ENCODE data around the gene ADCY10.
"Not testable (repeated sequence)": the region's sequence is repeated elsewhere in the genome, so short reads cannot be mapped to it uniquely, and the experiment has no call there.

Gene ADCY10

GRCh38 chr1:167880580-167881021 is 33.3 kb downstream of the ADCY10 start:
- H3K36me3 ChIP-seq (ENCODE audit: insufficient read depth, low read depth, low read length) = no peaks in the 10 kb centered on the region
- H3K9ac ChIP-seq (ENCODE audit: low read depth, low read length) = no peak overlapping the region
- no peaks in the 10 kb centered on the region for H3K4me1 ChIP-seq (ENCODE audit: insufficient read depth, low read length)
- H3K27me3 ChIP-seq (ENCODE audit: insufficient read depth, low read length) = no peaks in the 10 kb centered on the region
- H3K27ac ChIP-seq (ENCODE audit: low read length) = no peak overlapping the region
- H3K9me3 ChIP-seq (ENCODE audit: insufficient read depth, low read depth, low read length) = no peaks in the 10 kb centered on the region
- H3K4me3 ChIP-seq (ENCODE audit: low read length) = no peak overlapping the region

GRCh38 chr1:167879508-167879907 is 34.4 kb downstream of the ADCY10 start:
- Histone ChIP-seq H3K9me3 (ENCODE audit: insufficient read depth, low read depth, low read length) (no peaks in the 10 kb centered on the region), H3K9ac (ENCODE audit: low read depth, low read length) (no peak overlapping the region), H3K4me1 (ENCODE audit: insufficient read depth, low read length) (peaks cover 6% of the 10 kb centered on the region; the same call in 1 of the 2 replicates), H3K27me3 (ENCODE audit: insufficient read depth, low read length) (no peaks in the 10 kb centered on the region), H3K27ac (ENCODE audit: low read length) (no peak overlapping the region), H3K36me3 (ENCODE audit: insufficient read depth, low read depth, low read length) (no peaks in the 10 kb centered on the region), H3K4me3 (ENCODE audit: low read length) (no peak overlapping the region)

GRCh38 chr1:167878372-167879160 is 35.4 kb downstream of the ADCY10 start:
- no peak overlapping the region for H3K9ac ChIP-seq (ENCODE audit: low read depth, low read length)
- H3K4me1 ChIP-seq (ENCODE audit: insufficient read depth, low read length) = peaks cover 6% of the 10 kb centered on the region; the same call in 1 of the 2 replicates
- no peak overlapping the region for H3K27ac ChIP-seq (ENCODE audit: low read length)
- no peak overlapping the region for H3K4me3 ChIP-seq (ENCODE audit: low read length)
- no peaks in the 10 kb centered on the region for H3K36me3 ChIP-seq (ENCODE audit: insufficient read depth, low read depth, low read length)
- H3K27me3 ChIP-seq (ENCODE audit: insufficient read depth, low read length) = no peaks in the 10 kb centered on the region
- H3K9me3 ChIP-seq (ENCODE audit: insufficient read depth, low read depth, low read length) = no peaks in the 10 kb centered on the region

DNA sequence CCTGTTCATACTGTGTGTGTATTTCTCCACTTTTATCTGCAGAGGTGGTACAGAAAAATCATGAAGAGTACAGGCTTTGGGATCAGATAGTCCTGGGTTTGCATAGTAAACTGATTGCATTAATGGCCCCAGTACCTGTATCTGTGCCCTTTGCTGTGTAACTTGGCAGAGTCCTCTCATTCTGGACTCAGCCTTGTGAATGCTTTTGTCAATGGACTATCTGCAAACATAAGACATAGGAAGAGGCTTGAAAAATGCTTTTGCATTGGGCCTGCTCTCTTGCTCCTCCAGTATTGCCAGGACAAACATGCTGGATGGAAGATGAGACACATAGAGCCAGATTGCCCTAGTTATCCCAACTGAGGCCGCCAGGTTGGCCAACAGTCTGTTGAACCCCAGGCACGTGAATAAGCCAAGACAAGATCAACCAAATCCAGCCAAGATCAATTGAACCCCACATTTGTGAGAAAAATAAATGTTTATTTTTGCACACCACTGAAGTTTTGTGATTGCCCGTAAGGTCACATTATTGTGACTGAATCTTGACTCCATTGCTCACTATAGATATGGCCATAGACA is 37.2 kb downstream of the ADCY10 start:
- Histone ChIP-seq H3K4me3 (ENCODE audit: low read length) (no peak overlapping the region), H3K27me3 (ENCODE audit: insufficient read depth, low read length) (no peaks in the 10 kb centered on the region), H3K36me3 (ENCODE audit: insufficient read depth, low read depth, low read length) (no peaks in the 10 kb centered on the region), H3K9ac (ENCODE audit: low read depth, low read length) (no peak overlapping the region), H3K4me1 (ENCODE audit: insufficient read depth, low read length) (peaks cover 6% of the 10 kb centered on the region), H3K27ac (ENCODE audit: low read length) (no peak overlapping the region), H3K9me3 (ENCODE audit: insufficient read depth, low read depth, low read length) (no peaks in the 10 kb centered on the region)

DNA sequence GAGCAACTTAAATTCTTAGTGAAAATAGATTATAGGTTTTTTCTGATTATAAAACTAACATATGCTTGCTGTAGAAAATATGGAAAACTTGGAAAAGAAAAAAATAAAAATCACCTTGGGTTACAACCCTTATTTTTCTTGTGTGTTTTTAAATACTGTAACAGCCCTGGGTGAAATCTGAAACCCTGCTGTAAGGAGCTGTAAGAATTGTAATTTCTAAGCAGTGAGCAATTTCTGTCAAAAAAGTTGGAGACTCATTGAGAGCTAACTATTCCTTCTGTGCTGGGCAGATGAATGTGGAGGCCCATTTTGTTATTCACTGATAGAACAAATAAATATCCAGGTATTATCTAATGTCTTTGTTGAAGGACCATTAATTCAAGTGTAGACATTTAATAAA is 42.6 kb downstream of the ADCY10 start:
- Histone ChIP-seq H3K27ac (ENCODE audit: low read length) (no peak overlapping the region), H3K9ac (ENCODE audit: low read depth, low read length) (no peak overlapping the region), H3K4me3 (ENCODE audit: low read length) (no peak overlapping the region)

DNA sequence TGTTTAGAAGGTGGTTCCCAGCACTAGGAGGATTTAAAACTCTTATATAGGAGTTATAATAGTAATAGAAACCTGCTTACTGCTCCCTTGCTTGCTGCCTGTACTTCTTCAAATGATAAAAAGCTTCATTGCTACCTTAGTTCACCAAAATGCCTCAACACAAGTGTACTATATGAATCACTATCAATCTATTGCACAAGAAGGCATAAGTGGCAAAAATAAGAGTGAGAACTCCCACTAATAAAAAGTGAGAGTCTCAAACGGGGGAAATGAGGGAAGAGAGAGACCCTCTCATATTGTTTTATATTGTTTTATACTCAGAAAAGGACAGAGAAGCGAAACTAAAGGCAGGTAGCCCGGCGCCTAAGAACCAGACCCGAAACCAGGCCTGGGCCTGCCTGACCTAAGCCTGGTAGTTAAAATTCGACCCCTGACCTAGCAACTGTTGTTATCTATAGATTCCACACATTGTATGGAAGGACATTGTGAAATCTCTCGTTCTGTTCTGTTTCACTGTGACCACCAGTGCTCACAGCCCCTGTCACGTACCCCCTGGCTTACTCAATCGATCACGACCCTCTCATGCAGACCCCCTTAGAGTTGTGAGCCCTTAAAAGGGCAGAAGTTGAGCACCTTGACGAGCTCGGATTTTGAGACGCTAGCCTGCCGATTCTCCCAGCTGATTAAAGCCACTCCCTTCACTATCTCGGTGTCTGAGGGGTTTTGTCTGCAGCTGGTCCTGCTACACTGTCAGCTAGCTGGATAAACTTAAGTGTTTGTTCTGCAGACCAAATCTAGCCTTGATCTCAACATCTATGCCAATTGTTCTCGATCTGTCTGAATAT is 44.6 kb downstream of the ADCY10 start:
- H3K9ac ChIP-seq (ENCODE audit: low read depth, low read length); H3K4me3 ChIP-seq (ENCODE audit: low read length); H3K36me3 ChIP-seq (ENCODE audit: insufficient read depth, low read depth, low read length); H3K27ac ChIP-seq (ENCODE audit: low read length); H3K27me3 ChIP-seq (ENCODE audit: insufficient read depth, low read length); H3K4me1 ChIP-seq (ENCODE audit: insufficient read depth, low read length); H3K9me3 ChIP-seq (ENCODE audit: insufficient read depth, low read depth, low read length): not testable (repeated sequence)

More for the DNA sequence above, 42.6 kb downstream of the ADCY10 start:
- Histone ChIP-seq H3K4me1 (ENCODE audit: insufficient read depth, low read length) (peaks cover 14% of the 10 kb centered on the region), H3K27me3 (ENCODE audit: insufficient read depth, low read length) (no peaks in the 10 kb centered on the region), H3K36me3 (ENCODE audit: insufficient read depth, low read depth, low read length) (no peaks in the 10 kb centered on the region), H3K9me3 (ENCODE audit: insufficient read depth, low read depth, low read length) (no peaks in the 10 kb centered on the region)

- peaks cover 16% of the 10 kb centered on the region for H3K4me1 ChIP-seq (ENCODE audit: insufficient read depth, low read length)
- H3K27ac ChIP-seq (ENCODE audit: low read length); H3K9ac ChIP-seq (ENCODE audit: low read depth, low read length); H3K9me3 ChIP-seq (ENCODE audit: insufficient read depth, low read depth, low read length); H3K27me3 ChIP-seq (ENCODE audit: insufficient read depth, low read length); H3K36me3 ChIP-seq (ENCODE audit: insufficient read depth, low read depth, low read length); H3K4me3 ChIP-seq (ENCODE audit: low read length): not testable (repeated sequence)
These were observed 47.1 kb downstream of the ADCY10 start for GRCh38 chr1:167866739-167867414.

- H3K36me3 ChIP-seq (ENCODE audit: insufficient read depth, low read depth, low read length); H3K4me3 ChIP-seq (ENCODE audit: low read length); H3K9ac ChIP-seq (ENCODE audit: low read depth, low read length); H3K9me3 ChIP-seq (ENCODE audit: insufficient read depth, low read depth, low read length); H3K27me3 ChIP-seq (ENCODE audit: insufficient read depth, low read length); H3K27ac ChIP-seq (ENCODE audit: low read length): not testable (repeated sequence)
- H3K4me1 ChIP-seq (ENCODE audit: insufficient read depth, low read length) = peaks cover 17% of the 10 kb centered on the region
These were observed 47.6 kb downstream of the ADCY10 start for GRCh38 chr1:167866326-167866725.

GRCh38 chr1:167865804-167866308 is 48.1 kb downstream of the ADCY10 start:
- not testable (repeated sequence) for H3K27me3 ChIP-seq (ENCODE audit: insufficient read depth, low read length)

DNA sequence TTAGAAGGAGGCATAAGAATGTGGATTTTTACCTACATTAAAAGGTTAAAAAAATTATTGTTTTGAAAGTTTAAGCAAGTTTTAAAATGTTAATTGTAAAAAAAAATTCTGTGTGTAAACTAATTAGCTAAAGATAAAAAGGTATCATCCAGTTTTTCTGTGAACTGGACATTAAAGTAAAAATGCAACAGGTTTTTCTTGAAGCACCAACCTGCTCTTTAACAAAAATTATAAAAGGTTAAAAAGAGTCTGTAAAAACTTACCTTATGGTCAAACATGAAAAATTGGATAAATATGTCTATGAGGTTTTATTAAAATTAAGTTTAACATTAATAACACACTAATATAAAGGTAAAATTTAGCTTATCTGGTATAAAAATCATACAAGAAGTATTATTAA is 48.7 kb downstream of the ADCY10 start:
- not testable (repeated sequence) for H3K9me3 ChIP-seq (ENCODE audit: insufficient read depth, low read depth, low read length); H3K27ac ChIP-seq (ENCODE audit: low read length); H3K36me3 ChIP-seq (ENCODE audit: insufficient read depth, low read depth, low read length); H3K27me3 ChIP-seq (ENCODE audit: insufficient read depth, low read length); H3K9ac ChIP-seq (ENCODE audit: low read depth, low read length); H3K4me3 ChIP-seq (ENCODE audit: low read length)
- peaks cover 18% of the 10 kb centered on the region for H3K4me1 ChIP-seq (ENCODE audit: insufficient read depth, low read length)

More at GRCh38 chr1:167865804-167866308, 48.1 kb downstream of the ADCY10 start:
- not testable (repeated sequence) for H3K27ac ChIP-seq (ENCODE audit: low read length); H3K4me3 ChIP-seq (ENCODE audit: low read length); H3K9ac ChIP-seq (ENCODE audit: low read depth, low read length); H3K36me3 ChIP-seq (ENCODE audit: insufficient read depth, low read depth, low read length); H3K9me3 ChIP-seq (ENCODE audit: insufficient read depth, low read depth, low read length)
- peaks cover 19% of the 10 kb centered on the region for H3K4me1 ChIP-seq (ENCODE audit: insufficient read depth, low read length)

GRCh38 chr1:167864392-167865032 is 49.4 kb downstream of the ADCY10 start:
- peaks cover 14% of the 10 kb centered on the region for H3K4me1 ChIP-seq (ENCODE audit: insufficient read depth, low read length)
- H3K9ac ChIP-seq (ENCODE audit: low read depth, low read length) = no peak overlapping the region
- H3K27me3 ChIP-seq (ENCODE audit: insufficient read depth, low read length) = no peaks in the 10 kb centered on the region

More at GRCh38 chr1:167864392-167865032, 49.4 kb downstream of the ADCY10 start:
- Histone ChIP-seq H3K36me3 (ENCODE audit: insufficient read depth, low read depth, low read length) (no peaks in the 10 kb centered on the region), H3K27ac (ENCODE audit: low read length) (no peak overlapping the region), H3K4me3 (ENCODE audit: low read length) (no peak overlapping the region), H3K9me3 (ENCODE audit: insufficient read depth, low read depth, low read length) (peaks cover 3% of the 10 kb centered on the region; the same call in 1 of the 2 replicates)
